ENCODE data around the gene F10.

DNA sequence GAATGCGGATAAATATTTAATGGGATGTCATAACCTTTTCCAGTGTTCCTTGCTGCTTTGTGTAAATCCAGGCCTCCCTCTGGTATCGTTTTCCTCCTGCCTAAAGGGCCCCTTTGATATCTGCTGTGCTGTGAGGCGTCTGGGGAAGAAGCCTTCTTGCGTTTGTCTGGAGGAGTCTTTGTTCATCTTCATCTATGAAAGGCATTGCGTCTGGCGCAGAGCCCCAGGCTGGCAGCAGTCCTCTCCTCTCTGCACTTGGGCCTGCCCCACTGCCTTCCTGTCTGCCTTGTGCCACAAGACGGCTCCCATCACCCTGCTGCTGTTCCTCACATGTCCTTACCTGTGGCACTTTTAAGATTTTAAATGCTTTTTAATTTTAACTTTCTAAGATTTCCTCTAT is 45.6 kb downstream of the F10 start:
- TF ChIP-seq, protein P1, sequence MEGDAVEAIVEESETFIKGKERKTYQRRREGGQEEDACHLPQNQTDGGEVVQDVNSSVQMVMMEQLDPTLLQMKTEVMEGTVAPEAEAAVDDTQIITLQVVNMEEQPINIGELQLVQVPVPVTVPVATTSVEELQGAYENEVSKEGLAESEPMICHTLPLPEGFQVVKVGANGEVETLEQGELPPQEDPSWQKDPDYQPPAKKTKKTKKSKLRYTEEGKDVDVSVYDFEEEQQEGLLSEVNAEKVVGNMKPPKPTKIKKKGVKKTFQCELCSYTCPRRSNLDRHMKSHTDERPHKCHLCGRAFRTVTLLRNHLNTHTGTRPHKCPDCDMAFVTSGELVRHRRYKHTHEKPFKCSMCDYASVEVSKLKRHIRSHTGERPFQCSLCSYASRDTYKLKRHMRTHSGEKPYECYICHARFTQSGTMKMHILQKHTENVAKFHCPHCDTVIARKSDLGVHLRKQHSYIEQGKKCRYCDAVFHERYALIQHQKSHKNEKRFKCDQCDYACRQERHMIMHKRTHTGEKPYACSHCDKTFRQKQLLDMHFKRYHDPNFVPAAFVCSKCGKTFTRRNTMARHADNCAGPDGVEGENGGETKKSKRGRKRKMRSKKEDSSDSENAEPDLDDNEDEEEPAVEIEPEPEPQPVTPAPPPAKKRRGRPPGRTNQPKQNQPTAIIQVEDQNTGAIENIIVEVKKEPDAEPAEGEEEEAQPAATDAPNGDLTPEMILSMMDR (conservative IDR thresholded peaks at IDR 0.05; ENCODE audit: low read depth, low read length), result no peak
- TF ChIP-seq EZH2 (IDR thresholded peaks at IDR 0.05; ENCODE audit: low read length, unreplicated experiment) (no peak), EZH2phosphoT487 (IDR thresholded peaks at IDR 0.05; ENCODE audit: borderline replicate concordance, low read length) (no peak)

Measured in PC-3 (cell line).